Suprapubic skin (tissue), 4 donors: Measurements from ENCODE around the gene CALD1. TPM values are rescaled to one million over a fixed set of nuclear protein-coding genes. Genes with fewer than 3 reads are reported as not detected.
A peak's percentile ranks its signal among the peaks of the same experiment; 100 is the strongest.

Experiments used
- DNase-seq, 2 donors: peaks; one replicate each; pipeline ENCODE4 v3.0.0-alpha.2; 2019; ENCODE audit warnings: low spot score in 2 of 2
- H3K27ac ChIP-seq: fragments of 200-600 bp; sonication (generic); one replicate; pipeline ENCODE4 v1.5.1; 2019
- H3K27me3 ChIP-seq: fragments of 200-600 bp; sonication (generic); one replicate; pipeline ENCODE4 v1.5.1; 2019
- H3K36me3 ChIP-seq: fragments of 200-600 bp; sonication (generic); one replicate; pipeline ENCODE4 v1.5.1; 2019
- H3K4me1 ChIP-seq: fragments of 200-600 bp; sonication (generic); one replicate; pipeline ENCODE4 v1.5.1; 2019
- H3K4me3 ChIP-seq: fragments of 200-600 bp; sonication (generic); one replicate; pipeline ENCODE4 v1.5.1; 2019; ENCODE audit warnings: mild to moderate bottlenecking
- H3K9me3 ChIP-seq: fragments of 200-600 bp; sonication (generic); one replicate; pipeline ENCODE4 v1.5.1; 2019
- CTCF ChIP-seq, 2 donors: fragments of 200-600 bp in 1 of 2; fragments of 450-650 bp in 1 of 2; sonication (generic) in 1 of 2; IDR thresholded peaks; one replicate each; pipeline ENCODE4 v1.5.1; 2016 to 2019; ENCODE audit warnings: antibody characterized with exemption in 2 of 2, mild to moderate bottlenecking in 1 of 2, moderate library complexity in 1 of 2
- EP300 ChIP-seq: sonication (generic); formaldehyde crosslinking; IDR thresholded peaks from one replicate; pipeline ENCODE4 v1.6.1; 2017; ENCODE audit warnings: antibody characterized with exemption
- POLR2A ChIP-seq, 2 donors: fragments of 450-650 bp; IDR thresholded peaks; one replicate each; pipeline ENCODE4 v1.6.1; 2017; ENCODE audit warnings: antibody characterized with exemption in 2 of 2, mild to moderate bottlenecking in 2 of 2, moderate library complexity in 2 of 2
- POLR2AphosphoS5 ChIP-seq, 3 donors: sonication (generic); formaldehyde crosslinking; IDR thresholded peaks; one replicate each; pipeline ENCODE4 v1.6.1; 2017; ENCODE audit warnings: antibody characterized with exemption in 3 of 3
- WGBS: methylation state at CpG from one replicate; pipeline ENCODE4 v1.1.5; 2018; 5-methylcytosine and 5-hydroxymethylcytosine counted together
- total RNA-seq, 4 donors: library from RNA; depleted of rRNA; stranded (reverse); fragments of >200 nt; gene quantifications; one replicate each; pipeline ENCODE4 v1.1.0, GENCODE V29; 2016

The CALD1 gene
- total RNA-seq, 4 donors from 2014 or later: 53.6 to 116 (median 83.2) TPM

GRCh38 chr7:134752006-134752760, 27.3 kb upstream of the CALD1 start:
- H3K36me3 ChIP-seq: no peaks in the 10 kb centered on the region
- no peak overlapping the region for H3K4me3 ChIP-seq
- H3K4me1 ChIP-seq: peaks cover 16% of the 10 kb centered on the region
- no peaks in the 10 kb centered on the region for H3K9me3 ChIP-seq
- H3K27me3 ChIP-seq: no peaks in the 10 kb centered on the region
- no peak overlapping the region for H3K27ac ChIP-seq
- no peak for DNase-seq
- 40% methylated on average over 6 of the region's 6 CpGs for WGBS
- TF ChIP-seq EP300: no peak
- TF ChIP-seq CTCF (IDR thresholded peaks at IDR 0.05): no peak
- TF ChIP-seq POLR2A (IDR thresholded peaks at IDR 0.05): no peak
- no peak for TF ChIP-seq POLR2AphosphoS5 (IDR thresholded peaks at IDR 0.05)

- Histone ChIP-seq H3K9me3 (no peaks in the 10 kb centered on the region), H3K4me3 (no peak overlapping the region), H3K4me1 (peaks cover 16% of the 10 kb centered on the region), H3K27me3 (no peaks in the 10 kb centered on the region), H3K36me3 (no peaks in the 10 kb centered on the region), H3K27ac (no peak overlapping the region)
- no peak for DNase-seq
- TF ChIP-seq POLR2A (IDR thresholded peaks at IDR 0.05) (no peak), POLR2AphosphoS5 (IDR thresholded peaks at IDR 0.05) (no peak), EP300 (no peak), CTCF (IDR thresholded peaks at IDR 0.05) (peak; percentile 6 to 43)
- WGBS: 14% methylated on average over 1 of the region's 1 CpG
These were observed 23.9 kb upstream of the CALD1 start for GRCh38 chr7:134755422-134756022.

- no peak for DNase-seq
- 87% methylated on average over 3 of the region's 3 CpGs for WGBS
- Histone ChIP-seq H3K4me1 (peaks cover 8% of the 10 kb centered on the region), H3K27me3 (no peaks in the 10 kb centered on the region), H3K4me3 (no peak overlapping the region), H3K9me3 (no peaks in the 10 kb centered on the region), H3K27ac (no peak overlapping the region), H3K36me3 (no peaks in the 10 kb centered on the region)
- TF ChIP-seq EP300 (no peak), POLR2A (IDR thresholded peaks at IDR 0.05) (no peak), POLR2AphosphoS5 (IDR thresholded peaks at IDR 0.05) (no peak), CTCF (IDR thresholded peaks at IDR 0.05) (no peak)
These were observed 21.5 kb upstream of the CALD1 start for GRCh38 chr7:134757938-134758337.

GRCh38 chr7:134758981-134759380, 20.5 kb upstream of the CALD1 start:
- 28% methylated on average over 1 of the region's 1 CpG for WGBS
- no peak for DNase-seq
- Histone ChIP-seq H3K27me3 (no peaks in the 10 kb centered on the region), H3K27ac (no peak overlapping the region), H3K9me3 (no peaks in the 10 kb centered on the region), H3K4me1 (no peaks in the 10 kb centered on the region), H3K4me3 (no peak overlapping the region), H3K36me3 (no peaks in the 10 kb centered on the region)
- TF ChIP-seq EP300 (no peak), CTCF (IDR thresholded peaks at IDR 0.05) (no peak)

- Histone ChIP-seq H3K4me1 (no peaks in the 10 kb centered on the region), H3K36me3 (no peaks in the 10 kb centered on the region), H3K4me3 (no peak overlapping the region), H3K9me3 (no peaks in the 10 kb centered on the region), H3K27ac (no peak overlapping the region), H3K27me3 (no peaks in the 10 kb centered on the region)
- WGBS: 73% methylated on average over 5 of the region's 5 CpGs
- no peak for DNase-seq
- TF ChIP-seq CTCF (IDR thresholded peaks at IDR 0.05) (no peak), POLR2A (IDR thresholded peaks at IDR 0.05) (no peak), EP300 (no peak), POLR2AphosphoS5 (IDR thresholded peaks at IDR 0.05) (no peak)
These were observed 18.2 kb upstream of the CALD1 start for GRCh38 chr7:134761266-134761665.
